Natural killer cell (primary cell): ENCODE measurements around the gene POU6F2. TPM values are rescaled to one million over a fixed set of nuclear protein-coding genes. Genes with fewer than 3 reads are reported as not detected.

ENCODE experiments used
- ATAC-seq, 3 donors: fragments of 150-1000 bp in 2 of 3; fragments of 200-7000 bp in 1 of 3; cut with Tn5 transposase; 1 replicate in 1 of 3; 2 replicates in 2 of 3; pipeline ENCODE4 v1.10.0; 2021; ENCODE audit warnings: mild to moderate bottlenecking in 2 of 3, moderate library complexity in 2 of 3
- DNase-seq, 2 donors: peaks; one replicate each; pipeline versions ENCODE4 v3.0.0 to v3.0.0-alpha.2; 2013 to 2021; ENCODE audit warnings: mixed read lengths in 1 of 2
- H3K27ac ChIP-seq: one replicate; pipeline ENCODE4 v1.5.1; 2013; ENCODE audit warnings: mild to moderate bottlenecking, low read length
- H3K27me3 ChIP-seq: one replicate; pipeline ENCODE4 v1.6.1; 2013; ENCODE audit warnings: low read length; ENCODE audit not compliant: control insufficient read depth, insufficient read depth
- H3K36me3 ChIP-seq: one replicate; pipeline ENCODE4 v1.6.1; 2013; ENCODE audit warnings: low read length; ENCODE audit not compliant: control insufficient read depth, insufficient read depth
- H3K4me1 ChIP-seq: one replicate; pipeline ENCODE4 v1.6.1; 2013; ENCODE audit warnings: low read length; ENCODE audit not compliant: control insufficient read depth, insufficient read depth
- H3K4me3 ChIP-seq: one replicate; pipeline ENCODE4 v1.5.1; 2013; ENCODE audit warnings: low read length
- H3K9me3 ChIP-seq: one replicate; pipeline ENCODE4 v1.6.1; 2013; ENCODE audit warnings: low read length; ENCODE audit not compliant: control insufficient read depth, insufficient read depth
- H3K27ac Mint-ChIP-seq, 2 donors: one replicate each; pipeline ENCODE4 v1.8.0; 2022; ENCODE audit warnings: mild to moderate bottlenecking in 2 of 2, mixed read lengths in 2 of 2, moderate library complexity in 1 of 2
- H3K27me3 Mint-ChIP-seq, 2 donors: one replicate each; pipeline ENCODE4 v1.8.0; 2022; ENCODE audit warnings: low read depth in 2 of 2, mixed read lengths in 2 of 2
- H3K36me3 Mint-ChIP-seq: one replicate; pipeline ENCODE4 v1.8.0; 2022; ENCODE audit warnings: mixed read lengths
- H3K4me1 Mint-ChIP-seq, 2 donors: one replicate each; pipeline ENCODE4 v1.8.0; 2022; ENCODE audit warnings: mixed read lengths in 2 of 2
- H3K4me3 Mint-ChIP-seq: one replicate; pipeline ENCODE4 v1.8.0; 2022; ENCODE audit warnings: mild to moderate bottlenecking, moderate library complexity, mixed read lengths
- H3K9me3 Mint-ChIP-seq, 2 donors: one replicate each; pipeline ENCODE4 v1.8.0; 2022; ENCODE audit warnings: mixed read lengths in 2 of 2
- WGBS: methylation state at CpG from one replicate; pipeline ENCODE4 v1.1.7; 2013; ENCODE audit warnings: missing lambda C conversion rate; ENCODE audit not compliant: insufficient coverage; 5-methylcytosine and 5-hydroxymethylcytosine counted together
- intact Hi-C: fragments of 100-400 bp; cut with micrococcal nuclease; formaldehyde crosslinking; loops from one replicate; pipeline ENCODE4 v1.14.2; 2022
- total RNA-seq, 4 donors: library from RNA; stranded (reverse); fragments of 120-200 nt in 1 of 4; gene quantifications; one replicate each; pipeline versions ENCODE4 v1.2.3 to v1.2.4, GENCODE V29; 2013 to 2022
- TF ChIP-seq, protein P1 (sequence below): fragments of 200-600 bp; IDR thresholded peaks from one replicate; pipeline ENCODE4 v1.8.0; 2022; ENCODE audit warnings: antibody characterized with exemption

Gene POU6F2
- total RNA-seq, 3 donors from 2014 or later (not counting 1 experiment from before 2014, with no cell fraction given), result 0.28 to 0.29 TPM; not detected in 1

DNA sequence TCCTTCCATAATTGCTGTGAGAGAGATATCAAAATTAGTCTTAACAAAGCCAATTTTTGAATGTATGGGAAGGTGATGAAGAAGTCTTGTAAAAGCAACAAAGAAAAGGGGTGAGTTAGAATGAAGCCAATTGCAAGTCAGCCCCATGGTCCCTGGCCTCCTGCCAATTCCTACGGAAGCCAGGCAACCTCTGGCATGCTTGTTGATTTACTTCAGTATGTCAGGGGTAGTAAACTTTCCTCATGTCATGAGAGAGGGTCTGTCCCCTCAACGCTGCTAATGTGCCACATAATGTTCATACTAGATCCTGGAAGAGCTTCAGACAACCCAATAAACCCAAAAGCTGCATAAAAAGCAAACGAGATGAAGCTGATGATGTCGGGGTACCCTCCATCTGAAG is 429.4 kb downstream of the POU6F2 start:
- TF ChIP-seq, protein P1, sequence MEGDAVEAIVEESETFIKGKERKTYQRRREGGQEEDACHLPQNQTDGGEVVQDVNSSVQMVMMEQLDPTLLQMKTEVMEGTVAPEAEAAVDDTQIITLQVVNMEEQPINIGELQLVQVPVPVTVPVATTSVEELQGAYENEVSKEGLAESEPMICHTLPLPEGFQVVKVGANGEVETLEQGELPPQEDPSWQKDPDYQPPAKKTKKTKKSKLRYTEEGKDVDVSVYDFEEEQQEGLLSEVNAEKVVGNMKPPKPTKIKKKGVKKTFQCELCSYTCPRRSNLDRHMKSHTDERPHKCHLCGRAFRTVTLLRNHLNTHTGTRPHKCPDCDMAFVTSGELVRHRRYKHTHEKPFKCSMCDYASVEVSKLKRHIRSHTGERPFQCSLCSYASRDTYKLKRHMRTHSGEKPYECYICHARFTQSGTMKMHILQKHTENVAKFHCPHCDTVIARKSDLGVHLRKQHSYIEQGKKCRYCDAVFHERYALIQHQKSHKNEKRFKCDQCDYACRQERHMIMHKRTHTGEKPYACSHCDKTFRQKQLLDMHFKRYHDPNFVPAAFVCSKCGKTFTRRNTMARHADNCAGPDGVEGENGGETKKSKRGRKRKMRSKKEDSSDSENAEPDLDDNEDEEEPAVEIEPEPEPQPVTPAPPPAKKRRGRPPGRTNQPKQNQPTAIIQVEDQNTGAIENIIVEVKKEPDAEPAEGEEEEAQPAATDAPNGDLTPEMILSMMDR, result no peak
- Mint-ChIP-seq H3K9me3 (no peaks in the 10 kb centered on the region), H3K36me3 (no peaks in the 10 kb centered on the region), H3K27me3 (peaks cover 6 to 29% of the 10 kb centered on the region in 2 donors), H3K4me3 (no peak overlapping the region), H3K27ac (no peak overlapping the region), H3K4me1 (no peaks in the 10 kb centered on the region)
- H3K27me3 ChIP-seq, result no peaks in the 10 kb centered on the region
- no peak for DNase-seq
- intact Hi-C loops, result no loop called here
- H3K4me1 ChIP-seq, result no peaks in the 10 kb centered on the region
- H3K27ac ChIP-seq, result no peak overlapping the region
- no peak overlapping the region for H3K4me3 ChIP-seq
- H3K36me3 ChIP-seq, result no peaks in the 10 kb centered on the region
- WGBS, result 44% methylated on average over 4 of the region's 4 CpGs
- no peaks in the 10 kb centered on the region for H3K9me3 ChIP-seq
- ATAC-seq, result no peak

DNA sequence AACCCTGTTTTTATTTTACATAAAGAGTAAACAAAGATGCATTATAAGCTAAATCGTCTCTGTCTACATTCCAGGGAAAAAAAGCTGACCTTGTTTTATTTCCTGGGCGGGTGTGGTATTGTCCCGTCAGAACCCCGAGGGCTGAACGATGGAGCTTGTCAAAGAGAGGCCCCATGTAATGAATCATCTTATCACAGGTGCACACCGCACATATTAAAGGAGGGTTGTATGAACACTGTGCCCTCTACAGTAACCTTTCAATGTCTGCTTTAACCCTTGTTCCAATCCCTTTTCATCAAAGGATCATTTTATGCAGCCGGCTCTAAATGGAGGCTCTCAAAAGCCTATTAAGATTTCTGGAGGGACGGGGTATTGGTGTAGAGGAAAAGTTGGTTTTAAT is 430.0 kb downstream of the POU6F2 start:
- H3K27ac Mint-ChIP-seq, result no peak overlapping the region
- H3K4me3 Mint-ChIP-seq, result no peak overlapping the region
- no peaks in the 10 kb centered on the region for H3K4me1 Mint-ChIP-seq
- H3K27me3 Mint-ChIP-seq, result peaks cover 6 to 29% of the 10 kb centered on the region in 2 donors
- intact Hi-C loops, result no loop called here
- Histone ChIP-seq H3K27ac (no peak overlapping the region), H3K36me3 (no peaks in the 10 kb centered on the region), H3K4me1 (no peaks in the 10 kb centered on the region), H3K9me3 (no peaks in the 10 kb centered on the region), H3K4me3 (no peak overlapping the region), H3K27me3 (no peaks in the 10 kb centered on the region)
- TF ChIP-seq, protein P1, result no peak
- DNase-seq (no peak), ATAC-seq (no peak)
- H3K9me3 Mint-ChIP-seq, result no peaks in the 10 kb centered on the region
- 90% methylated on average over 6 of the region's 8 CpGs for WGBS
- H3K36me3 Mint-ChIP-seq, result no peaks in the 10 kb centered on the region

DNA sequence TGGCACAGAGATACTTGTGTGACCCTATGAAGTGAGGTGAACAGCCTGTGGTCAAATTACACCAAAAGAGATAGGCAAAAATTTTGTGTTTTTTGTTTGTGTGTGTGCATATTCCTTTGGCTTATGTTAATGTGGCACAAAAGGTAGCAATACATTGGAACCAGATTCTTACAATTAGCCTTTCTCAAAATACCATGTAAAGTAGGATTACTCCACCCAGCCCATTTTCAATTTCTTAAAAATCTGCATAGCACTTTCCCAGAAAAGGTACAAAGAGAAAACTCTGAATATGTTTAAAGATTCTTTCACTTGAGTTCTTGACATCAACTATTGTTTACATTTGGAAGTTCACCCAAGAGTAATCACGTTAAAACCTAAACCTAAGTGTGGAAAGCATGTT is 431.2 kb downstream of the POU6F2 start:
- peaks cover 7 to 29% of the 10 kb centered on the region in 2 donors for H3K27me3 Mint-ChIP-seq
- ATAC-seq, result no peak
- Histone ChIP-seq H3K27me3 (no peaks in the 10 kb centered on the region), H3K4me3 (no peak overlapping the region), H3K27ac (no peak overlapping the region), H3K36me3 (no peaks in the 10 kb centered on the region), H3K4me1 (no peaks in the 10 kb centered on the region), H3K9me3 (no peaks in the 10 kb centered on the region)
- 100% methylated on average over 1 of the region's 1 CpG for WGBS
- H3K27ac Mint-ChIP-seq, result no peak overlapping the region
- H3K36me3 Mint-ChIP-seq, result no peaks in the 10 kb centered on the region
- no peak for DNase-seq
- TF ChIP-seq, protein P1, result no peak
- intact Hi-C loops, result no loop called here
- H3K4me1 Mint-ChIP-seq, result peaks cover under 1 to 3% of the 10 kb centered on the region in 2 donors
- H3K4me3 Mint-ChIP-seq, result no peak overlapping the region
- no peaks in the 10 kb centered on the region for H3K9me3 Mint-ChIP-seq

DNA sequence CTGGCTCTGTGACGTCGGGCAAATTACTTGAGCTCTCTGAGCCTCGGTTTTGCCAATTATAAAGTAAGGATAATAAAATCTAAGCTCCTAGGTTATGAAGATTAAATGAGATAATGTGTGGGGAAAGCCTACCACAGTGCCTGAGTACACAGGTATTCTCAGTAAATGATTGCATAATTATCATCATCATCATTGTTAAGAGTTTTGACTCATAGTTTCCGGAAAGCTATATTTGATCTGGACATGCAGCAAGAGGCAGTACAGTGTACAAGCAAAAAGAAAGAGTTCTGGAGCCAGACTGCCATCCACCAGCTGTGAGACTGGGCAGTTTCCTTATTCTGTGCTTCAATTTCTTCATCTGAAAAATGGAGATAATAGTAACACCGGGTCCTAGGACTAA is 432.9 kb downstream of the POU6F2 start:
- intact Hi-C loops, result no loop called here
- Histone ChIP-seq H3K4me1 (peaks cover 10% of the 10 kb centered on the region), H3K27me3 (peaks cover 4% of the 10 kb centered on the region), H3K36me3 (no peaks in the 10 kb centered on the region), H3K9me3 (no peaks in the 10 kb centered on the region), H3K4me3 (no peak overlapping the region), H3K27ac (no peak overlapping the region)
- WGBS, result 86% methylated on average over 5 of the region's 5 CpGs
- H3K4me3 Mint-ChIP-seq, result no peak overlapping the region
- H3K9me3 Mint-ChIP-seq, result no peaks in the 10 kb centered on the region
- TF ChIP-seq, protein P1, result no peak
- no peak for ATAC-seq
- DNase-seq, result no peak
- H3K36me3 Mint-ChIP-seq, result no peaks in the 10 kb centered on the region
- no peak overlapping the region for H3K27ac Mint-ChIP-seq
- H3K27me3 Mint-ChIP-seq, result peaks cover 11 to 23% of the 10 kb centered on the region in 2 donors
- H3K4me1 Mint-ChIP-seq, result peaks cover 5 to 9% of the 10 kb centered on the region in 2 donors
